SK-N-MC (cell line): ENCODE data around the gene GYPB.
"Not testable (repeated sequence)": the region's sequence is repeated elsewhere in the genome, so short reads cannot be mapped to it uniquely, and the experiment has no call there.

Source experiments
- FOXP2 ChIP-seq: optimal IDR thresholded peaks from 2 replicates; pipeline ENCODE3; 2011; ENCODE audit warnings: mild to moderate bottlenecking, moderate library complexity; ENCODE audit not compliant: insufficient read depth; ENCODE audit errors: extremely low read length, control extremely low read depth
- POLR2AphosphoS5 ChIP-seq: IDR thresholded peaks from 2 replicates; pipeline ENCODE4 v1.6.1; 2012; ENCODE audit warnings: mild to moderate bottlenecking, low read depth, low read length, borderline replicate concordance

- TF ChIP-seq POLR2AphosphoS5, FOXP2: not testable (repeated sequence)
Measured at GRCh38 chr4:143975527-143975926, 43.7 kb downstream of the GYPB start.
